Suprapubic skin (tissue), 4 donors: ENCODE results near the gene GNAQ.

Source experiments
- EP300 ChIP-seq: sonication (generic); formaldehyde crosslinking; IDR thresholded peaks from one replicate; pipeline ENCODE4 v1.6.1; 2017; ENCODE audit warnings: antibody characterized with exemption
- POLR2A ChIP-seq, 2 donors: fragments of 450-650 bp; IDR thresholded peaks; one replicate each; pipeline ENCODE4 v1.6.1; 2017; ENCODE audit warnings: antibody characterized with exemption in 2 of 2, mild to moderate bottlenecking in 2 of 2, moderate library complexity in 2 of 2
- POLR2AphosphoS5 ChIP-seq, 3 donors: sonication (generic); formaldehyde crosslinking; IDR thresholded peaks; one replicate each; pipeline ENCODE4 v1.6.1; 2017; ENCODE audit warnings: antibody characterized with exemption in 3 of 3
- TF ChIP-seq, protein P1 (sequence below), 2 donors: fragments of 200-600 bp in 1 of 2; fragments of 450-650 bp in 1 of 2; sonication (generic) in 1 of 2; IDR thresholded peaks; one replicate each; pipeline ENCODE4 v1.5.1; 2016 to 2019; ENCODE audit warnings: antibody characterized with exemption in 2 of 2, mild to moderate bottlenecking in 1 of 2, moderate library complexity in 1 of 2

DNA sequence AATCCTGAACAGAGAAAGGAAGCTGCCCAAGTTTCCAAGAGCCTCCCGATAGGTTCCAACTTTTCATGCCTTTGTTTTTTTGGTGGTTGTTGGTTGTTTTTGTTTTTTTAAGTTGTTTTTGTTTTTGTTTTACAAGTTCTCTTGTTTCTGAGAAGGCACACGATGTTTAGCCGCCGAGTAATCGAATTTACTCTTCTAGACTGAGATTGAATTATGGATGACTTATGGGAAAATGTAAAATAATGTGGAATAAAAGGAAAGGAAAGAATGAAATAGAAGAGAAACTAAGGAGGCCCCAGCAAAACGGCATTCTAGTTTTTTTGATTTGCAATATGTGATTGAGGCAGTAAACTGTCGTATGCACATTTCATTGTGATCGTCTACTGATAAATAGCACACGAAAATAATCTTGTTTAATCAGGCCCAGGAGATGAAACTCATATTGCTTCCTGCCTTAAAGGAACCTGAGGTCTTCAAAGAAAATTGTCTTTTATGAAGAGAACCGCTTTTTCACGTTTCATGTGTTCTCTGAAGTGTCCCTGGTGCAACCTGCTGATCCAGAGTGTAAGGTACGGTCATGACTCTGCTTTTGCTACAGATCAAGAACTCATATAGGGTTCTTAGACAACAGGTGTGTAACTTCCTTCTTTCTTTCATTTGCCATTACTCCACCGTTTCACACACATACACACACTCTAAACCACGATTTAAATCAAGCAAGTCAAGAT is 1.3 kb upstream of the GNAQ start:
- no peak for TF ChIP-seq POLR2A (IDR thresholded peaks at IDR 0.05)
- TF ChIP-seq, protein P1, sequence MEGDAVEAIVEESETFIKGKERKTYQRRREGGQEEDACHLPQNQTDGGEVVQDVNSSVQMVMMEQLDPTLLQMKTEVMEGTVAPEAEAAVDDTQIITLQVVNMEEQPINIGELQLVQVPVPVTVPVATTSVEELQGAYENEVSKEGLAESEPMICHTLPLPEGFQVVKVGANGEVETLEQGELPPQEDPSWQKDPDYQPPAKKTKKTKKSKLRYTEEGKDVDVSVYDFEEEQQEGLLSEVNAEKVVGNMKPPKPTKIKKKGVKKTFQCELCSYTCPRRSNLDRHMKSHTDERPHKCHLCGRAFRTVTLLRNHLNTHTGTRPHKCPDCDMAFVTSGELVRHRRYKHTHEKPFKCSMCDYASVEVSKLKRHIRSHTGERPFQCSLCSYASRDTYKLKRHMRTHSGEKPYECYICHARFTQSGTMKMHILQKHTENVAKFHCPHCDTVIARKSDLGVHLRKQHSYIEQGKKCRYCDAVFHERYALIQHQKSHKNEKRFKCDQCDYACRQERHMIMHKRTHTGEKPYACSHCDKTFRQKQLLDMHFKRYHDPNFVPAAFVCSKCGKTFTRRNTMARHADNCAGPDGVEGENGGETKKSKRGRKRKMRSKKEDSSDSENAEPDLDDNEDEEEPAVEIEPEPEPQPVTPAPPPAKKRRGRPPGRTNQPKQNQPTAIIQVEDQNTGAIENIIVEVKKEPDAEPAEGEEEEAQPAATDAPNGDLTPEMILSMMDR (IDR thresholded peaks at IDR 0.05), result no peak
- no peak for TF ChIP-seq EP300
- no peak for TF ChIP-seq POLR2AphosphoS5 (IDR thresholded peaks at IDR 0.05)
